Activated T-helper 9 cell treated with anti-CD3 and anti-CD28 coated beads, Interleukin-2, amount 50 U/mL, for 16 hours (primary cell): ENCODE measurements around the gene MACC1.

ENCODE experiments used
- DNase-seq: peaks from one replicate; pipeline ENCODE4 v3.0.0-alpha.2; 2020; ENCODE audit warnings: low read depth

MACC1 gene

GRCh38 chr7:20229646-20230500 lies 12.7 kb upstream of the MACC1 start:
- no peak for DNase-seq

GRCh38 chr7:20229081-20229480 lies 11.9 kb upstream of the MACC1 start:
- DNase-seq: no peak

- no peak for DNase-seq
Measured at GRCh38 chr7:20228654-20229053, 11.5 kb upstream of the MACC1 start.

GRCh38 chr7:20227291-20227795 lies 10.2 kb upstream of the MACC1 start:
- no peak for DNase-seq

- DNase-seq: no peak
Measured at GRCh38 chr7:20226860-20227259, 9.7 kb upstream of the MACC1 start.

- DNase-seq: no peak
Measured at GRCh38 chr7:20225384-20225783, 8.2 kb upstream of the MACC1 start.

GRCh38 chr7:20224025-20224424 lies 6.8 kb upstream of the MACC1 start:
- DNase-seq: no peak

- DNase-seq: no peak
Measured at GRCh38 chr7:20223356-20223755, 6.2 kb upstream of the MACC1 start.

GRCh38 chr7:20222219-20222828 lies 5.1 kb upstream of the MACC1 start:
- no peak for DNase-seq

- DNase-seq: no peak
Measured at GRCh38 chr7:20220921-20221547, 3.9 kb upstream of the MACC1 start.

GRCh38 chr7:20220293-20220761 lies 3.1 kb upstream of the MACC1 start:
- DNase-seq: no peak

- DNase-seq: no peak
Measured at GRCh38 chr7:20219446-20220292, 2.5 kb upstream of the MACC1 start.

- DNase-seq: no peak
Measured at GRCh38 chr7:20219062-20219445, 1.9 kb upstream of the MACC1 start.

GRCh38 chr7:20218279-20218678 lies 1.1 kb upstream of the MACC1 start:
- DNase-seq: no peak

GRCh38 chr7:20216406-20217036 lies 663 bp downstream of the MACC1 start:
- no peak for DNase-seq

- no peak for DNase-seq
Measured at GRCh38 chr7:20214921-20215669, 2.1 kb downstream of the MACC1 start.

- no peak for DNase-seq
Measured at GRCh38 chr7:20214132-20214531, 3.1 kb downstream of the MACC1 start.

- no peak for DNase-seq
Measured at GRCh38 chr7:20213378-20213777, 3.8 kb downstream of the MACC1 start.

GRCh38 chr7:20211376-20211775 lies 5.8 kb downstream of the MACC1 start:
- no peak for DNase-seq

- DNase-seq: no peak
Measured at GRCh38 chr7:20208651-20209307, 8.4 kb downstream of the MACC1 start.
